Activated CD8-positive, alpha-beta memory T cell treated with anti-CD3 and anti-CD28 coated beads for 24 hours (primary cell): ENCODE data around the gene LINC01488.

Source experiments
- DNase-seq: peaks from one replicate; pipeline ENCODE4 v3.0.0-alpha.2; 2020

Gene LINC01488

DNA sequence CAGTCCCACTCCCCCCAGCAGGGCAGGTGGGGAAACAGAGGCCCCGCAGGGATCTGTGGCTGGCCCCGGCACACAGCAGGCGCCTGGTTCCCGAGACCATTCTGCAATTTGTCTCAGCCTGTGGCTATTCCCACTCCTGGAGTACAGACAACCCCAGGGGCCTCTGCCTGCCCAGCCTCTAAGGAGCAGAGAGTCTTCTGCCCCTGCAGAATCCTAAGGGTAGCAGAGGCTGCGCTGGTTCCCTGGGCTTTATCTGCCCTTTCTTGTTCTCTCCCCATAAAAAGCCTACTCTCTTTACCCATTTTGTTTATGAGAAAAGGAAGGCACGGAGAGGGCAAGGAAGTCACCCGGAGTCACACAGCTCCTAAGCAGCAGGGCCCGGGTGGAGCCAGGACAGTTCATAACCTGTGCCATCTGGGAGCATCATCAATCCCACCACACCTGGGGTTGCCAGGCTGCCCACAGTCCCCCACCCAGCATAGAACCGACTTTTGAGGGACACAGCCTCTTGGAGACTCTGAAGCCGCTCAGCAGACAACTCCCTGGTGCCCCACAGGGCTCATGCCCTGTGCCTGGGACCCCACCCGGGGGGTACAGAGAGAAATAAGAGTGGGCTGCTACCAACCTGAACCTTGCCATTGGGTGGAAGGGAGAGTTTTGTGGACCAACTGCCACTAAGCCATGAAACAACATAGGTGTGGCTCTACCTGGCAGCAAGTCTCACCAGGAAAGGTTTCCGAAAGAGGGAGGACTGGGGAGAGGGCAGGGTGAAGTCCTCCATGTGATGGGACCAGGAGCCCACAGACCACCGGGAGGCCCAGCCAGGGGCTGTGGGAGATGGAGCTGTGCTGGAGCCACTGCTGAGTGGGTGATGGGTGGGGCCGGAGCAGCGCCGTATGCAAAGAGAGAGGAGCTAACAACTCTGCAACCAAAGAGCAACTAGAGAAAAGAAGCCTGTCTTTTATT lies 17.2 kb upstream of the LINC01488 start:
- no peak for DNase-seq

GRCh38 chr11:69465236-69466000 lies 16.0 kb upstream of the LINC01488 start:
- no peak for DNase-seq

- no peak for DNase-seq
Observed at GRCh38 chr11:69466039-69466438, 15.4 kb upstream of the LINC01488 start.

DNA sequence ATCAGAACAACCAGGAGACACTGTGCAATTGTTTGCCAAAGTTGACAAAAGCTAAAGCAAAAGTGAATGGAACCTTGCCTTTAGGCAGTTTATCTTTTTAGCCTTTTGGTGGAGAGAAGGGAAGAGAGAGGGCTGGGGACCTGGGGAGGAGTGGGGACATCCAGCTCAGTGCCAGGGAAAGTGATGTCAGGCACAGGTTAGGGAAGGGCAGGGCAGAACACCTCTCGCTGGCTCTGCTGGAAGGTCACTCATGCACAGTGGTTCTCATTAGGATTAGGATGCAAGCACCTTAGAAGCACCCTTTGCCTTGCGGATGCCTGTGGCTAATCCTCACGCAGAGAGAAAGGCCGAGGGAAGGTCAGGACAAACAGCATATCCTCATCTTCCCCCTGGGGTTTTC lies 14.3 kb upstream of the LINC01488 start:
- DNase-seq, result no peak

DNA sequence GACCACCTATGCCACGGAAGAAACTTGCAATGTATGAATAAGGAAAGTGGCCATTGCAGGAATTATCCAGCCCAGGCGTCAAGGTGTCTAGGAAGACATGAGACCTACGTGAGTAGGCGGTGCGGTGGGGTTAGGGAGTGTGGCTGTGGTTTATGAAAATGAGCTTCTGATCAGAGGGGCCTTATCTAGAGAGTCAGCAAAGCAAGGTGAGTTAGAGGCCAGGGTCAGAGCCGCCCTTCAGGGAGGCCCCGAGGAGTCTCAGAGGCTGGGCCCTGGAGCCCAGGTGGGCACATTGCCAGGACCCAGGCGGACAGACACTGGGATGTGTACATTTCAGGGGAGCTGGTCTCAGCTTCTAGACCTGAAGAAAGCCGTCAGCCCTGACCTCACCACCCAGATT lies 13.8 kb upstream of the LINC01488 start:
- DNase-seq, result no peak

DNA sequence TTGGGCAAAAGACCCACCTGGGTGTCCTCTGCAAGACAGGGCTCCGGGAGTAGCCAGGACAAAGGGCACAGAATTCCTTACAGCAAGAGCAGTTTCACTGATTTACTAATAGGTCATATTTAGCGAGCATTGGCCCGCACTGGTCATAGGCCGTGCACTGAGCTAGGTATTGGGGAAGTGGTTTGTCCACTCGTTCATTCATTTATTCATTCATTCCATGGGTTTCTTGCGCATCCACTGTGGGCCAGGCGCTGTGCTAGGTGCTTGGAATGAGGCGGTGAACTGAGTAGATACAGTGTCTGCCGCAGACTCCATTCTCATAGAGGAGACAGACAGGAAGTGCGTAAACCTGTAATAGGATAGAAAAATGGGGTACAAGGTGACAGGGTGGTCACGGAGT lies 13.2 kb upstream of the LINC01488 start:
- no peak for DNase-seq

DNA sequence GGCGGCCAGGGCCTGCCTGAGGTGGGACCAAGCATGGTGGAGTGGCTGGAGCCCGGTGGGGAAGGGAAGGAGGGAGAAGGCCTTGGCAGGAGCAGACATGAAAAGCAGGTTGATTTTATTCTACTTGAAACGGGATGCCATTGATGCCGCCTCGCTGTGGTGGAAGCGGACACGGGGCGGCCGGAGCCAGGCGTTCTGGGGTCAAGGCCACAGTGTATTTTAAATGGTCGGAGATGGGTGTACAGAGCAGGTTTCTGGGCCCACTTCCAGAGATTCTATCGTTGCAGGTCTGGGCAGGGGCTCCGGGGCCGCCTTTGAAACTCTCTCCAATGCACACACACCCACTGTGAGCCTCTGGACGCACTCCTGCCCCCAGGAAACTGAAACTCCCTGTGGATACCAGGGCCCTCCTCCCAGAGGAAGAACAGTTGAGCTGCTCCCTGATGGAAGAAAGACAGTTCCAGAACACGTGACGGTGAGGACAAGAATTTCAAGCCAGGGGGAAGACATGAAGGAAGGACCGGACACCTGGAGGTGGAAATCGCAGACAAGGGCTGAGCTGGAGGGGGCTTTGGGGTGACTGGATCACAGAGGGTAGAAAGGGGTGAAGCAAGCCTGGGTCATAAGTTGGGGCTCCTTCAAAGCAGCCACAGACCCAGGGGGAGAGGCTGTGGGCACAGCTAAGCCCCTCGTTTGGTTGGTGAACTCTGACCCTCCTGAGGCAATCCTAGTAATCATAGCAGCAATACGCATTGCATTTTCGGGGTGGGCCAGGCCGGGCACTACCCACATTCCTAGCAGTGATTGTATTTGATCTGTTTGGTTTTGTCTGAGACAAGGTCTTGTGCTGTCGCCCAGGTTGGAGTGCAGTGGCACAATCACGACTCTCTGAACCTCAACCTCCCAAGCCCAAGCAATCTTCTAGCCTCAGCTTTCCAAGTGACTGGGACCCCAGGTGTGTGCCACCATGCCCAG lies 12.3 kb upstream of the LINC01488 start:
- no peak for DNase-seq

DNA sequence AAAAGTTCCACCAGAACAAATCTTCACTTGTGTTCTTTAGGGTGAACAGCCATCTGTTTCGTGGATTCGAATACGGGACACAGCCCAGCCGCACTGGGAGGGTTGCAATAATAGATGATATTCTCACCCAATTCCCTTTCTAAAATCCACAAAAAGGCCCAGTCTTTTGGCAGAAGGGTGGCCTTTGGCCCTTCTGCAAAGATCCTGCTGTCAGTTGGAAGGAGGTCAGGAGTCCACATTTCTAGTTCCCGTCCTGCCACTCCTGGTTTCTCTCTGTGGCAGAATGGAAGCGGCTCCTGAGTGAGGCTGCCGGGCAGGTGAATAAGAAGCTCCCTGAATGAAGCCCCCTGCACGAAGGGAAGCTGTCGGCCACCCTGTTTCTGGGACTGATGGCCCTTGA lies 11.2 kb upstream of the LINC01488 start:
- DNase-seq, result no peak

GRCh38 chr11:69470793-69471728 lies 10.4 kb upstream of the LINC01488 start:
- no peak for DNase-seq

GRCh38 chr11:69471729-69472540 lies 9.5 kb upstream of the LINC01488 start:
- DNase-seq, result no peak

DNA sequence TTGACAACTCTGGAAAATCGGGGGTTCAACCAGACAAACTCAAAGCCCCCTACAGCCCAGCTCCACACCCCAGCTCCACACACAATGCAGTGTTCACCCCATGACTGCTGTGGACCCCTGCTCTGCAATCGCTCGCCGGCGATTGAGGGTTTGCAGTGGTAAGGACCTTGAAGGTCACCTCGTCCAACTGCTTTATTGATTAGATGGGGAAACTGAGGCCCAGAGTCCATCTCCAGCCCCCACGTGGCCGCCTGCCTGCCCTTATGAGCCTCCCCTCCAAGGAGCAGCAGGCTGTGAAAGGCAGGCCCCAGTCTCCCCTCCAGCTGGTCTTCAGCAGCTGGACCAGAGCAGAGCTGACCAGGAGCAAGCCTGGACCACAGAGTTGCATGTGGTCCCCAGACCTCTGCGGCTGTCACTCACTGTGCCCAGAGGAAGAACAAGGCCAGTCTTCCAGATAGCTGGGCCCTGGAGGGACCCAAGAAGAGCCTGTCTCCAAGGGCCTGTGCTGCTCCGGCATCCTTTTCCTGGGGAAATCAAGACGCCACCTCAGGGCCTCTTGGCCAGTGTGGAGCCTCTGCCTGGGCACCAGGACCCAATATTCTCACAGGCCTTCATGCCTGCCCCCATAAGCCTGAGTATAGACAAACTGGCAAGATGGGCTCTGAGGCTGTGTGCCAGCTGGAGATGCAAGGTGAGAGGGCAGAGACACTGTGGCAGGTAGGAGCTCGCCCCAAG lies 8.8 kb upstream of the LINC01488 start:
- no peak for DNase-seq

GRCh38 chr11:69473276-69473845 lies 8.1 kb upstream of the LINC01488 start:
- DNase-seq, result no peak

- DNase-seq, result no peak
Observed at GRCh38 chr11:69474736-69475135, 6.7 kb upstream of the LINC01488 start.

GRCh38 chr11:69475141-69475865 lies 6.2 kb upstream of the LINC01488 start:
- no peak for DNase-seq

DNA sequence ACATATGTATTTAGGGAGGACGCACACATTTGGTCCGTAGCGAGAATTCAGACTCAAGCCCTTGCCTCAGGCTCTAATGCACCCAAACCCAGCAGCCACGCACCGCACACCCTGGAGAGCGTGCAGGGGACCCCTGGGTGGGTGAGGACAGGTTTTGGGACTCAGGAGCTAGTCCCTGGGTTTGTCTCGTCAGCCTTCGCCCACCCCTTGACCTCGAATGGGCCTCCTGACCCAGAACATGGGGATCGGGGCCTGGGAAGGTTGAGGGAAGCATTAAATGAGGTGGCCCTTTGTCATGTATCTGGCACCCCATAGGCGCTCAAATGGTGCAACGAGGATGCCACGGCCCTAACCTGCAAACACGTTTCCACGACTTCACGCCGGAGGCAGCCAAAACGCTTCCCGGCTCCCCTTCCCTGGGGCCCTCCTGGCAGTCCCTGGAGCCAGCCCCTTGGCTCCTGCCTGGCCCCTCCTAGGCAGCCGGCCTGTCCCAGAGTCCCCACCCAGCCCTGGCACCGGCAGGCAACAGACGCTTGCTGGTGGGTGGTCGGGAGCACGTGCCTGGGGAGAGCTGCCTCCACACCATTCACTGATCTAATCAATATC lies 5.5 kb upstream of the LINC01488 start:
- no peak for DNase-seq

DNA sequence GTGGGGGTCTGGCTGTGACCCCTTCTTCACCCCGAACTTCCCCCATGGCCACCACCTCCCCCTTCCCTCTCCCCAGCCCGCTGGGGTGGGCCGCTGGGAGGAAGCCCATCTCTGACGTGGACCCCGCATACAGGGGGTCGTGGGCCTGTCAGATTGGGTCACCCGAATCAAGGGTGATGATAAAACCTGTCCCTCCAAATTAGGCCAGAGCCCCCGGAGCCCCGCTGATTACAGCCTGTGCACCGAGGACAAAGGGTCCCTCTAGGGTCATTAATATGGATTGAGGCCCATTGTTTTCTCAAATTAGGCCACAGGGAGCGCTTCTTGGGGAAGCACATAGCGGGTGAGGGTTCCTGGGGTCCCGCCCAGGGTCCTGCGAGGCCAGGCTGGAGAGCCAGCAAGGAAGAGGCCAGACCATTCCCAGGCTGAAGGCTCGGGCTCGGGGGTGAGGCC lies 4.9 kb upstream of the LINC01488 start:
- DNase-seq, result no peak

DNA sequence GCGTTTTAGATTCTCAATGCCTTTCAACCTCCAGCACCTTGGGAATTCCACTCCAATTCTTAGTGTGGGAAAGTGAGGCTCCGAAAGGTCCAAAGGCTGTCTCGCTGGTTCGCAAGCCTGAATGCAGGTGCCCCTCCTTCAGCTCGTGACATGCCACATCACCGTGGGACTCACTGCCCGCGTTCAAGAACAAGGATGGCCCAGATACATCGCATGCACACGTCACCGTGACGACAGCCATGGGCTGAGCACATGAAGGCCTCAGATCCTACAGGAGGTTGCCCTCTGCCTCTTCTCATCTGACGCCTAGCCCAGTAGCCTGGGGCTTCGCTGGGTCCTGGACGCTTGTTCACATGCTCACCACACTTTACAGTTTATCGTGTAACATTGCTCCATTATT lies 4.4 kb upstream of the LINC01488 start:
- DNase-seq, result no peak

DNA sequence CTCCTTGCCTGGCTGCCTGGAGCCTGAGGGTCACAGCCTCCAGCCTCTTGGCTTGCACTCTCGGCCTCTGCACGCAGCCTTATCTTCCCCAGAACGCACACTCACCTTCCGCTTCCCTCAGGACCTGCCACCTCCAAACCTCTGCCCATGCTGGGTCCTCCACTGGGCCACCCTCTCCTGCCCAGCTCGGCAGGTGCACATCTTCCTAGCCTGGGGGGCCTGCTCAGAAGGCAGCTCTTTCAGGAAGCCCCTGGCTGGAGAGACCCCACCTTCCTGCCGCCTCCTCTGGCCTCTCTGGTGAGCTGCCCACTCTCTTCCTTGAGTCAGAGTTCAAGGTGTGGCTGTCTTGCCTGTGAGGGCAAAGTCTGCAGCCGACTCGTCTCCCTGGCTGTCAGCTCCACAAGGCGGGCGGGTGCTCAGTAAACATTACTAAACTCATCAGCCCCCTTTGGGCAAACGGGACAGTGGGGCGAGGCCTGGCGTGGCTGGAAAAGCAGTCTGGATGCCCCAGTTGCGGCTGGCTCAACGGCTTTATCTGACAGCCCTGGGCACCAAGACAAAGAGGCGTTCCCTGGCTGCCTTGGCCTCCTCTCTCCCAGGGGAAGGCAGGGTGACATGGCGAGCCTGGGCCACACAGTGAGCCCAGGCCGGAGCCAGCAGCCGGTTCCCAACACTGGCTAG lies 1.7 kb upstream of the LINC01488 start:
- no peak for DNase-seq
